ENCODE data around the gene GPR146.
"Not testable (repeated sequence)": the region's sequence is repeated elsewhere in the genome, so short reads cannot be mapped to it uniquely, and the experiment has no call there.

Gene GPR146

DNA sequence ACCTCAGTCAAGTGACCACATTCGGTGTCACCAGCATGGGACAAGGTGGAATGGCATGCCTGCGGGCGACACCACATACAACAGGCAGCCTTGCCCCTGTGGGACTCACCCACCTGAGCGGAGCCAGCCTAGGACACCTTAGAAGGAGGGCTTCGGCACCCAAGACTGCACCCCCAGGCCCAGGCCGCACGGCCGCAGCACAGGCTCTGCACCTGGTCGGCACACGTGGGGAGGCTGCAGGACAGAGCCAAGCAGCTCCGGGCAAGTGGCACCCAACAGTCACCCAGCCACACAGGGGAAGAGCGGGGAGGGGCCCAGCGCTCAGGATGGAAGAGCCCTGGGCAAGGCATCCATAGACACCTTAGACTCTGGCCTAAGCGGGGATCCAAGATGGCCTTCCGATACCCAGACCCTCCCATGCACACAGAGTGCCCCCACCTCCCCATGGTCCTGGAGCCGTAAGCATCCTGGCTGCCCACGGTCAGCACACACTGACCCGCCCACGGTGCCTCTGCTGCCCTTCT is 27.4 kb downstream of the GPR146 start:
- H3K4me3 ChIP-seq, result no peak overlapping the region
- H3K36me3 ChIP-seq, result no peaks in the 10 kb centered on the region
- no peak for DNase-seq
- no peaks in the 10 kb centered on the region for H3K27me3 ChIP-seq
- peaks cover 0 to 10% (median 5%) of the 10 kb centered on the region in 4 donors for H3K4me1 ChIP-seq
- H3K27ac ChIP-seq, result no peak overlapping the region
- no peaks in the 10 kb centered on the region for H3K9me3 ChIP-seq
- TF ChIP-seq, protein P1, sequence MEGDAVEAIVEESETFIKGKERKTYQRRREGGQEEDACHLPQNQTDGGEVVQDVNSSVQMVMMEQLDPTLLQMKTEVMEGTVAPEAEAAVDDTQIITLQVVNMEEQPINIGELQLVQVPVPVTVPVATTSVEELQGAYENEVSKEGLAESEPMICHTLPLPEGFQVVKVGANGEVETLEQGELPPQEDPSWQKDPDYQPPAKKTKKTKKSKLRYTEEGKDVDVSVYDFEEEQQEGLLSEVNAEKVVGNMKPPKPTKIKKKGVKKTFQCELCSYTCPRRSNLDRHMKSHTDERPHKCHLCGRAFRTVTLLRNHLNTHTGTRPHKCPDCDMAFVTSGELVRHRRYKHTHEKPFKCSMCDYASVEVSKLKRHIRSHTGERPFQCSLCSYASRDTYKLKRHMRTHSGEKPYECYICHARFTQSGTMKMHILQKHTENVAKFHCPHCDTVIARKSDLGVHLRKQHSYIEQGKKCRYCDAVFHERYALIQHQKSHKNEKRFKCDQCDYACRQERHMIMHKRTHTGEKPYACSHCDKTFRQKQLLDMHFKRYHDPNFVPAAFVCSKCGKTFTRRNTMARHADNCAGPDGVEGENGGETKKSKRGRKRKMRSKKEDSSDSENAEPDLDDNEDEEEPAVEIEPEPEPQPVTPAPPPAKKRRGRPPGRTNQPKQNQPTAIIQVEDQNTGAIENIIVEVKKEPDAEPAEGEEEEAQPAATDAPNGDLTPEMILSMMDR (IDR thresholded peaks at IDR 0.05), result no peak
- intact Hi-C loops (cut with DNase I; ENCODE audit: low total_unique reads), result no loop called here

DNA sequence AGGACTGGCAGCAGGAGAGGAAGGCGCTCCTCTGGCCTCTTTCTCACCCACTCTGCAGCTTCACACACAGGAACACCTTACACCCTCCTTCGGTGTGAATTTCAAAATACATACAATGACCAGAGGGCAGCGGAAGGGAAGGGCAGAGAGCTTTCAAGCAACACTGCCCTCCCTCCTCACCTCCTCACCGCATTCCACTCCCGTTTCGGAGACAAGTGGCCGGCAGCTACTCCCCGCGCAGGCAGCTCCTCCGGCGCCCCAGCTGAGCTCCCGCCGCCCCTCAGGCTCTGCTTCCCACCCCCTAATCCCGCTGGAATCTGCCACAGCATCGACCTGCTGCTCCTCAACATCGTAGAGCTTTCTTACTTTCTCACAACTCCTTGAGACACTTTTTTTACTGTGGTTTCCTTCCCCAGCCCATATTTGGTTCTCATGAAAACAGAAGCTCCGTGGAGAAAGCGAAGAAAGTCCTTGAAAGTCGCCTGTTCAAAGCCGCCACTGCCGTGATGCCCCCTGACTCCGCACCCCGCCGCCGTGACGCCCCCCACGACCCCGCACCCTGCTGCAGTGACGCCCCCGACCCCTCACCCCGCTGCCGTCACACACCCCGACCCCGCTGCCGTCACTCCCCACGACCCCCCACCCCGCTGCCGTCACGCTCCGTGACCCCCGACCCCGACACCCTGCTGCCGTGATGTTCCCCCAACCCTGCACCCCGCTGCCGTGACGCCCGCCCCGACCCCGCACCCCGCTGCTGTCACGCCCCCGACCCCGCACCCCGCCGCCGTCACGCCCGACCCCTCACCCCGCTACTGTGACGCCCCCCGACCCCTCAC is 29.0 kb downstream of the GPR146 start:
- Histone ChIP-seq H3K27ac (no peak overlapping the region), H3K36me3 (no peaks in the 10 kb centered on the region), H3K27me3 (no peaks in the 10 kb centered on the region), H3K4me3 (no peak overlapping the region), H3K4me1 (peaks cover 0 to 13% (median 7%) of the 10 kb centered on the region in 4 donors), H3K9me3 (no peaks in the 10 kb centered on the region)
- intact Hi-C loops (cut with DNase I; ENCODE audit: low total_unique reads), result no loop called here
- DNase-seq, result no peak
- TF ChIP-seq, protein P1 (IDR thresholded peaks at IDR 0.05), result no peak

DNA sequence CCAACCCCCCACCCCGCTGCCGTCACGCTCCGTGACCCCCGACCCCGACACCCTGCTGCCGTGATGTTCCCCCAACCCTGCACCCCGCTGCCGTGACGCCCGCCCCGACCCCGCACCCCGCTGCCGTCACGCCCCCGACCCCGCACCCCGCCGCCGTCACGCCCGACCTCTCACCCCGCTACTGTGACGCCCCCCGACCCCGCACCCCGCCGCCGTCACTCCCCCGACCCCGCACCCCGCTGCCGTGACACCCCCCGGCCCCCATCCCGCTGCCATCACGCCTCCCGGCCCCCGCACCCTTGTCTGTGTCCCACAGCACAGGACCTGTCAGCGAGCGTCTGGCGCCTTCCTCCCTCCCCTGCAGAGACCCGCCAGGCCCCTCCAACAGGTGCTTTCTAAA is 29.7 kb downstream of the GPR146 start:
- intact Hi-C loops (cut with DNase I; ENCODE audit: low total_unique reads); H3K36me3 ChIP-seq; H3K27ac ChIP-seq; DNase-seq; H3K9me3 ChIP-seq; H3K4me3 ChIP-seq; H3K27me3 ChIP-seq: not testable (repeated sequence)
- H3K4me1 ChIP-seq, result peaks cover 0 to 13% (median 7%) of the 10 kb centered on the region in 4 donors

DNA sequence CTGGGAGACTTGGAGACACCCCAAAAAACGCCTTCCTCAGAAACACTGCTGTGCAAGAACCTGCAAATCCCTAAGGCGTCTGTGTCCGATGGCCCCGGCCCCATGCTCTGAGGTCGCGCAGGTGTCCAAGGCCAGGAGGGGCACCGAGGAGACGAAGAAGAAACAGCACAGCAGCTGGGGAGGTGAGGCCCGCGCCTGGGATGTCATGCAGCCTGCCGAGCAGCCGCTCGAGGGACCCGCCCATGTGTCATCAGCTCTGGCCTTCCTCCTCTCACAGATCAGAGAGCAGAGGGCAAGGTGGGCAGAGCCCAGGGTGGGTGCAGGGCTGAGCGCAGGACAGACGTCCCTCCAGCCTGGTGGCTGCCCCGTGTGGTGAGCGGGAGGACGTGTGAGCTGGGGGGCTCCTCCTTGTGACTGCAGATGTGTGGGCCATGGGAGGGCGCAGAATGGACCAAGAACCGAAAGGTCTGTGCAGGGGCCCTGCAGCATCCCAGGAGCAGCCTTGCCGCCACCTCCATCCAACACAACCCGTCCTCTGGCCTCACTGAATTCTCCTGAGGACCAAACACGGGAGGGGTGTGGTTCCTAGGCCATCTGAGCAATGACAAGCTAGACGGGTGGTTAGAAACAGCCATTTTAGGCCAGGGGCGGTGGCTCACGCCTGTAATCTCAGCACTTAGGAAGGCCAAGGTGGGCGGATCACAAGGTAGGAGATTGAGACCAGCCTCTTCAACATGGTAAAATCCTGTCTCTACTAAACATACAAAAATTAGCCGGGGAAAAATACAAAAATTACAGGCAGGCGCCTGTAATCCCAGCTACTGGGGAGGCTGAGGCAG is 30.5 kb downstream of the GPR146 start:
- no peaks in the 10 kb centered on the region for H3K27me3 ChIP-seq
- no peak overlapping the region for H3K4me3 ChIP-seq
- H3K36me3 ChIP-seq, result no peaks in the 10 kb centered on the region
- DNase-seq, result no peak
- no peaks in the 10 kb centered on the region for H3K9me3 ChIP-seq
- peaks cover 0 to 13% (median 7%) of the 10 kb centered on the region in 4 donors for H3K4me1 ChIP-seq
- H3K27ac ChIP-seq, result no peak overlapping the region
- TF ChIP-seq, protein P1 (IDR thresholded peaks at IDR 0.05), result no peak
- intact Hi-C loops (cut with DNase I; ENCODE audit: low total_unique reads), result no loop called here

DNA sequence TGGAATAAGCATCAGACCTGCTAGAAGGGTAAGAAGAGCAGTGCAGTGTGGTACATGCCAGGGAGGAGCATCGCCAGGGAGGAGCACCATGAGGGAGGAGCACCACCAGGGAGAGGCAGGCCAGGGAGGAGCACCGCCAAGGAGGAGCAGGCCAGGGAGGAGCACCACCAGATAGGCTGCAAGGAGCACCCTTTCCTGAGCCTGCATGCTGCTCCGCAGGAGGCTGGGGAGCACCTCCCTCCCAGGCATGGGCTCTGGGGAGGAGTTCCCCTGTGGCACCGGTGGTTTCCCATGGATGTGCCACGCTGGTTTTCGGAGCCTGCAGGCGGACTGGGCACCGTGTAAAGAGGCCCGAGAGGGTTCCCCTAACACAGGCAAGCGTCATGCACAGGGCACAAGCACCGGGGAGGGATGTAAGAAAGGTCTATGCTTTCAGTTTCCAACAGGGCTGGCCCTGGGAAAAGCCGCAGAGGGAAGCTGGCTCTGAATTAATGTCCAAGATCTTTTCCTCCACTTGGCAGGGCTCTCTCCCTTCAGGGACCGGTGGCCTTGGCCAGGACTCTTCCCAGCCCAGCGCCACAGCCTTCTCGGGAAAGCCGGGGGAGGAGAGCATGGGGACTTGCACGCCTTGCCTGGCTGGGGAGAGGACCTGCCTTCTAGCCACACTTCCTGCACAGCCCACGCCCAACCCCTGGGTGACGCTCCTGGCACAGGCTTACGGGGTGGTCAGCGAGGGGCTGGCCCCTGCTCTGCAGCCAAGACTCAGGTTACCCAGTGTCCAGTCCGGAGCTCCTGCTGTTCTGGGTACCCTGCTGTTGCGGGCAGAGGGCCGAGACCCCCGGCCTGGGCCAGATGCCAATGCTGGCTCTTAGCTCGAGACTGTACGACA is 32.1 kb downstream of the GPR146 start:
- DNase-seq, result peak in 1 of 2 donors; percentile 80
- TF ChIP-seq, protein P1 (IDR thresholded peaks at IDR 0.05), result no peak
- intact Hi-C loops (cut with DNase I; ENCODE audit: low total_unique reads), result no loop called here

More for the DNA sequence above, 32.1 kb downstream of the GPR146 start:
- Histone ChIP-seq H3K4me3 (peak overlapping the region; percentile 34 to 36), H3K4me1 (peaks cover 0 to 13% (median 7%) of the 10 kb centered on the region in 4 donors), H3K36me3 (no peaks in the 10 kb centered on the region), H3K27ac (peak overlapping the region; percentile 31 to 74), H3K27me3 (no peaks in the 10 kb centered on the region), H3K9me3 (no peaks in the 10 kb centered on the region)
